SU-DHL-6 (cell line): ENCODE data around the gene ENTPD8.

ENCODE experiments used
- H2AFZ ChIP-seq: fragments of 200-600 bp; sonication (generic); 2 replicates; pipeline ENCODE4 v1.6.1; 2014; ENCODE audit warnings: low read depth, mild to moderate bottlenecking, moderate library complexity, mixed read lengths, antibody characterized with exemption, low read length; ENCODE audit not compliant: severe bottlenecking
- H3F3A ChIP-seq: fragments of 200-600 bp; shearing (Covaris generic); 2 replicates; pipeline ENCODE4 v1.6.0; 2016; ENCODE audit warnings: antibody characterized with exemption, mild to moderate bottlenecking; ENCODE audit not compliant: insufficient read depth
- H3K27ac ChIP-seq: fragments of 200-600 bp; sonication (generic); 2 replicates; pipeline ENCODE4 v1.5.1; 2016; ENCODE audit warnings: low read depth, mild to moderate bottlenecking, low read length, moderate library complexity, mixed read lengths
- H3K27me3 ChIP-seq: fragments of 200-600 bp; sonication (generic), shearing (Covaris generic); 2 replicates; pipeline ENCODE4 v1.6.0; 2014; ENCODE audit warnings: mild to moderate bottlenecking, low read length
- H3K36me3 ChIP-seq: fragments of 200-600 bp; sonication (generic); 2 replicates; pipeline ENCODE4 v1.6.1; 2014; ENCODE audit warnings: mild to moderate bottlenecking, low read length, mixed read lengths
- H3K4me2 ChIP-seq: fragments of 300-600, 200-600 bp; shearing (Covaris generic), sonication (generic); 2 replicates; pipeline ENCODE4 v1.6.0; 2014; ENCODE audit warnings: low read length, low read depth, mild to moderate bottlenecking; ENCODE audit not compliant: poor library complexity, severe bottlenecking
- H3K4me3 ChIP-seq: fragments of 200-600 bp; sonication (generic); 2 replicates; pipeline ENCODE4 v1.5.1; 2014; ENCODE audit warnings: antibody characterized with exemption, low read length, mild to moderate bottlenecking, mixed read lengths; ENCODE audit not compliant: insufficient read depth, poor library complexity, severe bottlenecking
- H3K79me2 ChIP-seq: fragments of 200-600 bp; sonication (generic); 2 replicates; pipeline ENCODE4 v1.6.1; 2014; ENCODE audit warnings: mild to moderate bottlenecking, low read length, moderate library complexity; ENCODE audit not compliant: insufficient read depth
- H3K9ac ChIP-seq: fragments of 200-600 bp; sonication (generic); 2 replicates; pipeline ENCODE4 v1.7.0; 2014; ENCODE audit warnings: mild to moderate bottlenecking, low read length
- H3K9me2 ChIP-seq: fragments of 200-600 bp; sonication (generic); replicated peaks from 2 replicates; pipeline ENCODE4 v1.6.1; 2014; ENCODE audit warnings: low read length; ENCODE audit not compliant: insufficient read depth
- H3K9me3 ChIP-seq: fragments of 200-600 bp; sonication (generic); 2 replicates; pipeline ENCODE4 v1.6.1; 2014; ENCODE audit warnings: low read length, mixed read lengths; ENCODE audit not compliant: insufficient read depth
- H4K20me1 ChIP-seq: fragments of 200-600 bp; sonication (generic); 2 replicates; pipeline ENCODE4 v1.6.1; 2014; ENCODE audit warnings: low read depth, mild to moderate bottlenecking, antibody characterized with exemption, low read length, moderate library complexity, mixed read lengths
- CTCF ChIP-seq: fragments of 200-600 bp; sonication (generic); IDR thresholded peaks from one replicate; pipeline ENCODE4 v1.5.1; 2017; ENCODE audit warnings: antibody characterized with exemption, mild to moderate bottlenecking, low read length, moderate library complexity; ENCODE audit not compliant: insufficient read depth, poor library complexity, severe bottlenecking
- EZH2phosphoT487 ChIP-seq: fragments of 200-600 bp; sonication (generic), shearing (Covaris generic); conservative IDR thresholded peaks from 2 replicates; pipeline ENCODE4 v1.6.1; 2018; ENCODE audit warnings: mild to moderate bottlenecking, antibody characterized with exemption, low read length, moderate library complexity, mixed read lengths

Gene ENTPD8

DNA sequence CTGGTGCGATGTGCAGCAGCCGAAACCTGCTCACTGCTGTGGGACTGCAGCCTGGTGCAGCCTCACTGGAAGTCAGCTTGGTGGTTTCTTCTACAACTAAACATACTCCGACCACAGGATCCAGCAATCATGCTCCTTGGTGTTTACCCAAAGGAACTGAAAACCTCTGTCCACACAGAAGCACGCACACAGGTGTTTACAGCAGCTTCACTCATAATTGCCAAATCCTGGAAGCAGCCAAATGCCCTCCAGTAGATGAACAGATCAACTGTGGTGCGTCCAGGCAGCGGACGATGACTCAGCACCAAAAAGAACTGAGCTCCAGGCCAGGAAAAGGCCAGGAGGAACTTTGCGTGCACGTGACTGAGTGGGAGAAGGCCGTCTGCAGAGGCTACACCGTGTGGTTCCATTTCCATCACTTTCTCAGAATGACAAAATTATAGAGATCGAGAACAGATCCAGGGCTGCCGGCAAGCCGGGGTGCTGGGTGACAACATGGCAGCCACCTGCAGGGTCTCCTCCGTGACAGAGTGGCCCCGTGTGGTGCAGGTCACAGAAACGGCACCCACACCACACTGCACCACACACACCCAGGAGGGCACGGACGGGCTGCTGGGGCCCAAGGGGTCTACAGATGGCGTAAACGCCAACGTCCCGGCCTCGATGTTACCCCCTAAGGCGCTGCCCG lies 41.1 kb upstream of the ENTPD8 start:
- Histone ChIP-seq H3K9ac (no peak overlapping the region), H3K9me2 (no peaks in the 10 kb centered on the region), H3K9me3 (no peaks in the 10 kb centered on the region), H4K20me1 (no peaks in the 10 kb centered on the region), H3K27ac (no peak overlapping the region), H3K27me3 (no peaks in the 10 kb centered on the region), H3K4me2 (no peak overlapping the region), H3F3A (no peaks in the 10 kb centered on the region), H3K36me3 (no peaks in the 10 kb centered on the region), H3K79me2 (no peaks in the 10 kb centered on the region), H2AFZ (no peak overlapping the region), H3K4me3 (no peak overlapping the region)
- TF ChIP-seq EZH2phosphoT487 (no peak), CTCF (no peak)

- Histone ChIP-seq H3K27me3 (no peaks in the 10 kb centered on the region), H3K36me3 (no peaks in the 10 kb centered on the region), H3K9me2 (no peaks in the 10 kb centered on the region), H3K27ac (no peak overlapping the region), H3K9me3 (peaks cover 7% of the 10 kb centered on the region; the same call in 1 of the 2 replicates), H3K4me2 (no peak overlapping the region), H3K9ac (no peak overlapping the region), H2AFZ (no peak overlapping the region), H4K20me1 (no peaks in the 10 kb centered on the region), H3K79me2 (no peaks in the 10 kb centered on the region), H3F3A (no peaks in the 10 kb centered on the region), H3K4me3 (no peak overlapping the region)
- TF ChIP-seq EZH2phosphoT487 (no peak), CTCF (no peak)
These were observed 39.8 kb upstream of the ENTPD8 start for GRCh38 chr9:137480686-137481683.

- H3K4me3 ChIP-seq = no peak overlapping the region
- no peak overlapping the region for H3K4me2 ChIP-seq
- no peak overlapping the region for H2AFZ ChIP-seq
- no peaks in the 10 kb centered on the region for H3F3A ChIP-seq
- peaks cover 11% of the 10 kb centered on the region; the same call in 1 of the 2 replicates for H3K9me3 ChIP-seq
- H3K27ac ChIP-seq = no peak overlapping the region
- H3K9ac ChIP-seq = no peak overlapping the region
- no peaks in the 10 kb centered on the region for H4K20me1 ChIP-seq
- no peaks in the 10 kb centered on the region for H3K27me3 ChIP-seq
- no peaks in the 10 kb centered on the region for H3K36me3 ChIP-seq
- TF ChIP-seq EZH2phosphoT487 (no peak), CTCF (no peak)
- H3K9me2 ChIP-seq = no peaks in the 10 kb centered on the region
- H3K79me2 ChIP-seq = no peaks in the 10 kb centered on the region
These were observed 38.9 kb upstream of the ENTPD8 start for GRCh38 chr9:137479892-137480685.
